Measurements from ENCODE around the gene RPS19BP1. TPM values are rescaled to one million over a fixed set of nuclear protein-coding genes. Genes with fewer than 3 reads are reported as not detected.

The RPS19BP1 gene
- total RNA-seq, 2 experiments from 2014 or later: 42.8 to 68.8 TPM

GRCh38 chr22:39570226-39570625, 37.7 kb upstream of the RPS19BP1 start:
- H3K36me3 Mint-ChIP-seq (ENCODE audit: low read depth): no peaks in the 10 kb centered on the region
- CTCF ChIA-PET: no interaction called here
- peaks cover 15% of the 10 kb centered on the region for H3K4me1 Mint-ChIP-seq
- no peaks in the 10 kb centered on the region for H3K27me3 Mint-ChIP-seq
- H3K9me3 Mint-ChIP-seq (ENCODE audit: low read depth): peaks cover 6% of the 10 kb centered on the region
- ATAC-seq (no peak), DNase-seq (no peak)
- POLR2A ChIA-PET: no interaction called here
- H3K4me3 Mint-ChIP-seq: no peak overlapping the region
- intact Hi-C loops (cut with DNase I, micrococcal nuclease): no loop called here
- no peak overlapping the region for H3K27ac Mint-ChIP-seq

- peaks cover 15% of the 10 kb centered on the region for H3K4me1 Mint-ChIP-seq
- intact Hi-C loops (cut with DNase I, micrococcal nuclease): no loop called here
- ChIA-PET CTCF (interaction anchor here (0.7 kb wide), 1 partner anchor 76 kb away, joined by 4 read pairs; no protein-coding TSS in a partner anchor), POLR2A (no interaction called here)
- H3K27me3 Mint-ChIP-seq: no peaks in the 10 kb centered on the region
- H3K4me3 Mint-ChIP-seq: no peak overlapping the region
- H3K9me3 Mint-ChIP-seq (ENCODE audit: low read depth): peaks cover 6% of the 10 kb centered on the region
- DNase-seq: no peak
- H3K27ac Mint-ChIP-seq: no peak overlapping the region
- no peaks in the 10 kb centered on the region for H3K36me3 Mint-ChIP-seq (ENCODE audit: low read depth)
- ATAC-seq: no peak
Observed at GRCh38 chr22:39569066-39569465, 36.5 kb upstream of the RPS19BP1 start.

DNA sequence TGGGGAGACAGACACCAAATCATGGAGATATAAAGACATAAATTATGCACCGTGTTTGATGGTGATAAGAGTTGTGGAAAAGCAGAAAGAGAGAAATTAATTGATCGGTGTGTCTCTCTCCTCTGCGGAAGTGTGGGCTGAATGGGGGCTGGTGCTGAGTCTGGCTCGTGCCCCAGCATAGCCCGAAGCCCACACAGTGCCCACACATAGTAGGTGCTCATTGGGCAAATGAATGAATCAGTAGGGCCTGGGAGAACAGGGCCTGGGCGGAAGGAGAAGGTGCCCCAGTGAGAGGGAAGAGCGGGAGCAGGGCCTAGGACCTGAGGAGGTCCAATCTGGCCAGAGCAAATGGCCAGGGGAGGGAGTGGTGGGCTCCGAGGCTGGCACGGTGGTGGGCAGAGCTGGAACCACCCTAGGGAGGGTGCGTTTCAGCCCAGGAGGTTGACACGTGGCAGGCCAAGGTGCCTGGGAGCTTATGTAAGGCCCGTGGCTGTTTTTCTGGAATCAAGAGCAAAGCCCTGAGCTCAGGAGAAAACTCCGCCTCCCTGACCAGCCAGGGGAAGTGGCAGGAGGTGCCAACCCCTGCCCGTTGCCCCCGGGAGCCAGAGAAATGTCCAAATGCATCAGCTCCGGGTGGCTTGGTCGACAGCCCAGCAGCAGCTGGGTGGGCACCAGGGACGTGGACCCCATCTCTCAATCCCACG, 35.9 kb upstream of the RPS19BP1 start:
- Mint-ChIP-seq H3K4me3 (no peak overlapping the region), H3K27me3 (no peaks in the 10 kb centered on the region), H3K9me3 (ENCODE audit: low read depth) (peaks cover 6% of the 10 kb centered on the region), H3K27ac (peak overlapping the region; percentile 53), H3K36me3 (ENCODE audit: low read depth) (no peaks in the 10 kb centered on the region), H3K4me1 (peaks cover 15% of the 10 kb centered on the region)
- no peak for DNase-seq
- intact Hi-C loops (cut with DNase I, micrococcal nuclease): no loop called here
- POLR2A ChIA-PET: no interaction called here
- ATAC-seq: no peak
- CTCF ChIA-PET: no interaction called here

DNA sequence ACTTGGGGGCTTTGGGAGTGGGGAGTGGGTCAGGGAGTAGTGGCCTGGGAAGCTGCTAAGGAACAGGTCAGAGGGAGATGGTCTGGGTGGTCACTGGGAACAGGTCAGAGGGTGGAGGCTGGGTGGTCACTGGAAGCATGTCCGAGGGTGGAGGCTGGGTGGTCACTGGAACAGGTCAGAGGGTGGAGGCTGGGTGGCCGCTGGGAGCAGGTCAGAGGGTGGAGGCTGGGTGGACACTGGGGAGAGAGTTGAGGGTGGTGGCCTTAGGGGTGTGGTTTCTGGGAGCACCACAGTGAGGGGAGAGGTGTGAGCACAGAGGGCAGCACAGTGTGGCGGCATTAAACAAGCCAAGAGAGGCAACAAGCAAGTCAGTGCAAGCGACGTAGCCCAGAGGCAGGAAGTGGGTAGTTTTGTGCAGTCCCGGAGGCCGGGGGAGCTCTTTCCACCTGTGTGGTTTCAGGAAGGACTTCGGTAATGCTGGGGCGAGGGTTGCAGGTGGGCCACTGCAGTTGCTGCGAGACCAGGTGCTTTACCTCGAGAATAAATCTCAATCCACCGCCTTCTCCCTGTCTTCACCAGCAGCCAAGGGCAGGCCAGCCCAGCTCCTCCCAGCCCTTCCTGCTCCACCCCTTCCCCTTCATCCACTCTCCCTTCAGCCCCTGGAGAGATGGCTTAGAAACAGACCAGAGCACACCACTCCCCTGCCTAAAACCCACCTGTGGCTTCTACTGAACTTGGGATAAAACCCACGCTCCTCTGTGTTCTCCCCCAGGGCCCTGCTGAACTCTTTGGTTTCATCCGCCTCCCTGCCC, 34.8 kb upstream of the RPS19BP1 start:
- peaks cover 6% of the 10 kb centered on the region for H3K9me3 Mint-ChIP-seq (ENCODE audit: low read depth)
- no peaks in the 10 kb centered on the region for H3K27me3 Mint-ChIP-seq
- peaks cover 15% of the 10 kb centered on the region for H3K4me1 Mint-ChIP-seq
- POLR2A ChIA-PET: no interaction called here
- H3K27ac Mint-ChIP-seq: peak overlapping the region; percentile 53
- no peaks in the 10 kb centered on the region for H3K36me3 Mint-ChIP-seq (ENCODE audit: low read depth)
- intact Hi-C loops (cut with DNase I, micrococcal nuclease): no loop called here
- H3K4me3 Mint-ChIP-seq: no peak overlapping the region
- ATAC-seq (peak; percentile 95), DNase-seq (peak; percentile 64)
- CTCF ChIA-PET: interaction anchor here (0.7 to 1.2 kb wide), 3 partner anchors 12 to 457 kb away, joined by 3 to 6 read pairs (median 4); no protein-coding TSS in a partner anchor

DNA sequence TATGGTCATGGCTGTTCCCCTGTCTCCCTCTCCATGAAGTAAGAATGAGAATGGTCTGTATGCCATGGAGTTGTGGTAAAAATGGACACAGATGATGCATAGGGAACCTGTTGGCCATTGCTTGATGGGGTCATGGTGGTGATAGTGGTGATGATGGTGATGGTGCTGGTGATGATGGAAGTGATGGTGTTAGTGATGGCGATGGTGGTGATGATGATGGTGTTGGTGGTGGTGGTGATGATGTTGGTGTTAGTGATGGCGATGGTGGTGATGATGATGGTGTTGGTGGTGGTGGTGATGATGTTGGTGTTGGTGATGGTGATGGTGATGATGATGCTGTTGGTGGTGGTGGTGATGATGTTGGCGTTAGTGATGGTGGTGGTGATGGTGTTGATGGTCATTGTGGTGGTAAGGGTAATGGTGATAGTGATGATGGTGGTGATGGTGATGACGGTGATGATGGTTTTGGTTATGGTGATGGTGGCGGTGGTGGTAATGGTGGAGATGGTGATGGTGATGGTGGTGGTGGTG, 32.9 kb upstream of the RPS19BP1 start:
- Mint-ChIP-seq H3K36me3 (ENCODE audit: low read depth) (no peaks in the 10 kb centered on the region), H3K4me3 (no peak overlapping the region), H3K4me1 (peaks cover 15% of the 10 kb centered on the region), H3K27ac (no peak overlapping the region), H3K9me3 (ENCODE audit: low read depth) (peaks cover 6% of the 10 kb centered on the region), H3K27me3 (no peaks in the 10 kb centered on the region)
- CTCF ChIA-PET: no interaction called here
- DNase-seq (no peak), ATAC-seq (no peak)
- POLR2A ChIA-PET: no interaction called here
- intact Hi-C loops (cut with DNase I, micrococcal nuclease): no loop called here

DNA sequence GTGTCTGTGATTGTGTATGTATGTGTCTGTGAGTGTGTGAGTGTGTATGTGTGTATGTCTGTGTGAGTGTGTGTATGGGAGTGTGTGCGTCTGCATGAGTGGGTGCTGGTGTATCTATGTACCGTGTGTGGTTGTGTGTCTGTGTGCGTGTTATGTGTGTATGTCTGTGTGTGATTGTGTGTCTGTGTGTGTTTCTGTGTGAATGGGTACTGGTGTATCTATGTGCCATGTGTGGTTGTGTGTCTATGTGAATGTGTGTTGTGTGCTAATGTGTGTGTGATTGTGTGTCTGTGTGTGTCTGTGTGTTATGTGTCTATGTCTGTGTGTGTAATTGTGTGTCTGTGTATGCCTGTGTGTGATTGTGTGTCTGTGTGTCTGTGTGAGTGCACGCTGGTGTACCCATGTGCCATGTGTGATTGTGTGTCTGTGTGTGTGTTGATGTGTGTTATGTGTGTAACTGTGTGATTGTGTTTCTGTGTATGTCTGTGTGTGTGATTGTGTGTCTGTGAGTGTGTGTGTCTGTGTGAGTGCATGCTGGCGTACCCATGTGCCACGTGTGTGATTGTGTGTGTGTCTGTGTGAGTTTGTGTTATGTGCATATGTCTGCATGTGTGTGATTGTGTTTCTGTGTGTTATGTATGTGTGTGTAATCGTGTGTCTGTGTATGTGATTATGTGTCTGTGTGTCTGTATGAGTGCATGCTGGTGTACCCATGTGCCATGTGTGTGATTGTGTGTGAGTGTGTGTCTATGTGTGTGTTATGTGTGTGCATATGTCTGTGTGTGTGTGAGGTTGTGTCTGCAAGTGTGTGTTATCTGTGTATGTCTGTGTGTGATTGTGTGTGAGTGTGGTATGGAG, 31.3 kb upstream of the RPS19BP1 start:
- no peak overlapping the region for H3K4me3 Mint-ChIP-seq
- peaks cover 6% of the 10 kb centered on the region for H3K9me3 Mint-ChIP-seq (ENCODE audit: low read depth)
- H3K27me3 Mint-ChIP-seq: peaks cover 1% of the 10 kb centered on the region
- peaks cover 15% of the 10 kb centered on the region for H3K4me1 Mint-ChIP-seq
- POLR2A ChIA-PET: no interaction called here
- H3K27ac Mint-ChIP-seq: no peak overlapping the region
- intact Hi-C loops (cut with DNase I, micrococcal nuclease): no loop called here
- CTCF ChIA-PET: interaction anchor here (1.0 kb wide), 1 partner anchor 30 kb away, joined by 3 read pairs; no protein-coding TSS in a partner anchor
- H3K36me3 Mint-ChIP-seq (ENCODE audit: low read depth): no peaks in the 10 kb centered on the region
- no peak for DNase-seq
- ATAC-seq: no peak

GRCh38 chr22:39562839-39563489, 30.4 kb upstream of the RPS19BP1 start:
- H3K4me3 Mint-ChIP-seq: no peak overlapping the region
- peaks cover 6% of the 10 kb centered on the region for H3K9me3 Mint-ChIP-seq (ENCODE audit: low read depth)
- ChIA-PET POLR2A (interaction anchor here (0.7 kb wide), 1 partner anchor 459 kb away, joined by 3 read pairs; no protein-coding TSS in a partner anchor), CTCF (interaction anchor here (0.6 to 0.9 kb wide), 2 partner anchors 40 to 462 kb away, joined by 3 to 4 read pairs; no protein-coding TSS in a partner anchor)
- no peak for DNase-seq
- H3K27me3 Mint-ChIP-seq: peaks cover 5% of the 10 kb centered on the region
- H3K4me1 Mint-ChIP-seq: peaks cover 15% of the 10 kb centered on the region
- no peak overlapping the region for H3K27ac Mint-ChIP-seq
- H3K36me3 Mint-ChIP-seq (ENCODE audit: low read depth): no peaks in the 10 kb centered on the region
- no peak for ATAC-seq
- intact Hi-C loops (cut with DNase I, micrococcal nuclease): no loop called here

GRCh38 chr22:39560127-39560526, 27.6 kb upstream of the RPS19BP1 start:
- Mint-ChIP-seq H3K27ac (no peak overlapping the region), H3K4me1 (peaks cover 2% of the 10 kb centered on the region), H3K27me3 (peaks cover 19% of the 10 kb centered on the region), H3K36me3 (ENCODE audit: low read depth) (no peaks in the 10 kb centered on the region), H3K9me3 (ENCODE audit: low read depth) (no peaks in the 10 kb centered on the region), H3K4me3 (no peak overlapping the region)
- POLR2A ChIA-PET: no interaction called here
- intact Hi-C loops (cut with DNase I, micrococcal nuclease): no loop called here
- CTCF ChIA-PET: no interaction called here
- no peak for ATAC-seq
- DNase-seq: no peak

GRCh38 chr22:39559456-39560105, 27.0 kb upstream of the RPS19BP1 start:
- Mint-ChIP-seq H3K9me3 (ENCODE audit: low read depth) (no peaks in the 10 kb centered on the region), H3K27ac (no peak overlapping the region), H3K36me3 (ENCODE audit: low read depth) (no peaks in the 10 kb centered on the region), H3K27me3 (peaks cover 19% of the 10 kb centered on the region), H3K4me1 (peaks cover 2% of the 10 kb centered on the region), H3K4me3 (no peak overlapping the region)
- ATAC-seq (no peak), DNase-seq (peak; percentile 44)
- CTCF ChIA-PET: interaction anchor here (0.6 to 0.7 kb wide), 3 partner anchors 25 to 451 kb away, joined by 3 to 4 read pairs (median 3); no protein-coding TSS in a partner anchor
- POLR2A ChIA-PET: no interaction called here
- intact Hi-C loops (cut with DNase I, micrococcal nuclease): loop anchor here in 1 of 2 experiments (5.0 kb wide), 2 partner anchors 383 to 478 kb away; no protein-coding TSS in a partner anchor

GRCh38 chr22:39558950-39559349, 26.4 kb upstream of the RPS19BP1 start:
- Mint-ChIP-seq H3K9me3 (ENCODE audit: low read depth) (no peaks in the 10 kb centered on the region), H3K4me1 (peaks cover 2% of the 10 kb centered on the region), H3K4me3 (no peak overlapping the region), H3K27me3 (peaks cover 19% of the 10 kb centered on the region), H3K36me3 (ENCODE audit: low read depth) (no peaks in the 10 kb centered on the region), H3K27ac (no peak overlapping the region)
- ATAC-seq (no peak), DNase-seq (no peak)
- POLR2A ChIA-PET: no interaction called here
- CTCF ChIA-PET: interaction anchor here (0.7 kb wide), 2 partner anchors 357 to 451 kb away, joined by 3 to 4 read pairs; no protein-coding TSS in a partner anchor
- intact Hi-C loops (cut with DNase I, micrococcal nuclease): loop anchor here in 1 of 2 experiments (5.0 kb wide), 2 partner anchors 383 to 478 kb away; no protein-coding TSS in a partner anchor
